ENCODE results near the gene CRNKL1.

GRCh38 chr20:20089939-20090338 is 37.7 kb upstream of the CRNKL1 start:
- TF ChIP-seq, protein P1, sequence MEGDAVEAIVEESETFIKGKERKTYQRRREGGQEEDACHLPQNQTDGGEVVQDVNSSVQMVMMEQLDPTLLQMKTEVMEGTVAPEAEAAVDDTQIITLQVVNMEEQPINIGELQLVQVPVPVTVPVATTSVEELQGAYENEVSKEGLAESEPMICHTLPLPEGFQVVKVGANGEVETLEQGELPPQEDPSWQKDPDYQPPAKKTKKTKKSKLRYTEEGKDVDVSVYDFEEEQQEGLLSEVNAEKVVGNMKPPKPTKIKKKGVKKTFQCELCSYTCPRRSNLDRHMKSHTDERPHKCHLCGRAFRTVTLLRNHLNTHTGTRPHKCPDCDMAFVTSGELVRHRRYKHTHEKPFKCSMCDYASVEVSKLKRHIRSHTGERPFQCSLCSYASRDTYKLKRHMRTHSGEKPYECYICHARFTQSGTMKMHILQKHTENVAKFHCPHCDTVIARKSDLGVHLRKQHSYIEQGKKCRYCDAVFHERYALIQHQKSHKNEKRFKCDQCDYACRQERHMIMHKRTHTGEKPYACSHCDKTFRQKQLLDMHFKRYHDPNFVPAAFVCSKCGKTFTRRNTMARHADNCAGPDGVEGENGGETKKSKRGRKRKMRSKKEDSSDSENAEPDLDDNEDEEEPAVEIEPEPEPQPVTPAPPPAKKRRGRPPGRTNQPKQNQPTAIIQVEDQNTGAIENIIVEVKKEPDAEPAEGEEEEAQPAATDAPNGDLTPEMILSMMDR (conservative IDR thresholded peaks at IDR 0.05): no peak
- no peak for TF ChIP-seq ZFX (IDR thresholded peaks at IDR 0.05)

All from C4-2B (cell line).